ENCODE data around the gene MED8.

DNA sequence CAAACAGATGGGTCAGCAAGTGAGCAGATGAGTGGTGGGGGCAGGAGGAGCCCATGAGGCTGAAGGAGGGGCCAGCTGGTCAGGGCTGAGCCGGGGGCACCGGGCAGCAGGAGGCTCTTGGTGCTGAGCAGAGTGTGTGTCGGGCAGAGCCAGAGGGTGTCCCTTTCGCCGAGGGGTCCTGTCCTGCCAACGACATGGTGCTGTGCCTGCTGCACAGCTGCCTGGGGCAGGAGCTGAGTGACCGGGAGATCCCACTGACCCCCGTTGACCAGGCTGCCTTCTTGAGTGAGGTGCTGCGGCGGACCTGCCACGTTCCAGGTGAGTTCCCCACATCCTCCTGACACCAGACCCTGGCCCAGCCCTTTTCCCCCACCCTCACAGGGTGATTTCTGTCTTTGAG lies 36.6 kb upstream of the MED8 start:
- TF ChIP-seq, protein P1, sequence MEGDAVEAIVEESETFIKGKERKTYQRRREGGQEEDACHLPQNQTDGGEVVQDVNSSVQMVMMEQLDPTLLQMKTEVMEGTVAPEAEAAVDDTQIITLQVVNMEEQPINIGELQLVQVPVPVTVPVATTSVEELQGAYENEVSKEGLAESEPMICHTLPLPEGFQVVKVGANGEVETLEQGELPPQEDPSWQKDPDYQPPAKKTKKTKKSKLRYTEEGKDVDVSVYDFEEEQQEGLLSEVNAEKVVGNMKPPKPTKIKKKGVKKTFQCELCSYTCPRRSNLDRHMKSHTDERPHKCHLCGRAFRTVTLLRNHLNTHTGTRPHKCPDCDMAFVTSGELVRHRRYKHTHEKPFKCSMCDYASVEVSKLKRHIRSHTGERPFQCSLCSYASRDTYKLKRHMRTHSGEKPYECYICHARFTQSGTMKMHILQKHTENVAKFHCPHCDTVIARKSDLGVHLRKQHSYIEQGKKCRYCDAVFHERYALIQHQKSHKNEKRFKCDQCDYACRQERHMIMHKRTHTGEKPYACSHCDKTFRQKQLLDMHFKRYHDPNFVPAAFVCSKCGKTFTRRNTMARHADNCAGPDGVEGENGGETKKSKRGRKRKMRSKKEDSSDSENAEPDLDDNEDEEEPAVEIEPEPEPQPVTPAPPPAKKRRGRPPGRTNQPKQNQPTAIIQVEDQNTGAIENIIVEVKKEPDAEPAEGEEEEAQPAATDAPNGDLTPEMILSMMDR (IDR thresholded peaks at IDR 0.05; ENCODE audit: low read length): no peak
- no peak for TF ChIP-seq EZH2 (IDR thresholded peaks at IDR 0.05; ENCODE audit: borderline replicate concordance, low read length)

Data from OCI-LY1 (cell line).